ENCODE data around the gene OR5B12.
"Not testable (repeated sequence)": the region's sequence is repeated elsewhere in the genome, so short reads cannot be mapped to it uniquely, and the experiment has no call there.

OR5B12 gene

GRCh38 chr11:58442136-58442535 is at the start of gene OR5B12:
Gene OR5B12, minus strand, starts transcription at chr11:58442236. Its CDS starts 2,085 bp downstream, at chr11:58440151.
- DNase-seq (ENCODE audit: low read depth, low spot score) = no peak

GRCh38 chr11:58490827-58491226 is 48.8 kb upstream of the OR5B12 start:
- no peak for DNase-seq (ENCODE audit: low read depth, low spot score)

- DNase-seq (ENCODE audit: low read depth, low spot score) = no peak
These were observed 45.1 kb upstream of the OR5B12 start for GRCh38 chr11:58487170-58487569.

- no peak for DNase-seq (ENCODE audit: low read depth, low spot score)
These were observed 43.9 kb upstream of the OR5B12 start for GRCh38 chr11:58485961-58486360.

GRCh38 chr11:58471892-58472291 is 29.9 kb upstream of the OR5B12 start:
- DNase-seq (ENCODE audit: low read depth, low spot score) = no peak

- no peak for DNase-seq (ENCODE audit: low read depth, low spot score)
These were observed 24.3 kb upstream of the OR5B12 start for GRCh38 chr11:58466293-58466692.

GRCh38 chr11:58465690-58466089 is 23.7 kb upstream of the OR5B12 start:
- no peak for DNase-seq (ENCODE audit: low read depth, low spot score)

- DNase-seq (ENCODE audit: low read depth, low spot score) = no peak
These were observed 9.5 kb upstream of the OR5B12 start for GRCh38 chr11:58451585-58451984.

GRCh38 chr11:58446294-58446693 is 4.3 kb upstream of the OR5B12 start:
- DNase-seq (ENCODE audit: low read depth, low spot score) = no peak

- DNase-seq (ENCODE audit: low read depth, low spot score) = no peak
These were observed 2.3 kb upstream of the OR5B12 start for GRCh38 chr11:58444300-58444699.

- no peak for DNase-seq (ENCODE audit: low read depth, low spot score)
These were observed 3.5 kb downstream of the OR5B12 start for GRCh38 chr11:58438486-58438885.

GRCh38 chr11:58434217-58434616 is 7.8 kb downstream of the OR5B12 start:
- DNase-seq (ENCODE audit: low read depth, low spot score) = no peak

- DNase-seq (ENCODE audit: low read depth, low spot score) = no peak
These were observed 8.3 kb downstream of the OR5B12 start for GRCh38 chr11:58433638-58434203.

- DNase-seq (ENCODE audit: low read depth, low spot score) = no peak
These were observed 12.8 kb downstream of the OR5B12 start for GRCh38 chr11:58429273-58429672.

GRCh38 chr11:58428021-58428420 is 14.0 kb downstream of the OR5B12 start, which contains the start of gene OR5B2:
Gene OR5B2, minus strand, starts transcription at chr11:58428121. Its CDS starts 4,860 bp downstream, at chr11:58423261.
- DNase-seq (ENCODE audit: low read depth, low spot score) = no peak

GRCh38 chr11:58406774-58407173 is 35.3 kb downstream of the OR5B12 start, which contains the start of gene OR5B3:
Gene OR5B3, minus strand, starts transcription at chr11:58406874. Its CDS starts 3,465 bp downstream, at chr11:58403409.
- no peak for DNase-seq (ENCODE audit: low read depth, low spot score)

- not testable (repeated sequence) for DNase-seq (ENCODE audit: low read depth, low spot score)
These were observed 42.4 kb downstream of the OR5B12 start for GRCh38 chr11:58399622-58400021.

GRCh38 chr11:58395581-58395980 is 46.5 kb downstream of the OR5B12 start:
- DNase-seq (ENCODE audit: low read depth, low spot score) = no peak

- DNase-seq (ENCODE audit: low read depth, low spot score) = no peak
These were observed 47.8 kb downstream of the OR5B12 start for GRCh38 chr11:58394195-58394594.

GRCh38 chr11:58392746-58393145 is 49.3 kb downstream of the OR5B12 start:
- no peak for DNase-seq (ENCODE audit: low read depth, low spot score)

GRCh38 chr11:58391879-58392278 is 50.2 kb downstream of the OR5B12 start:
- no peak for DNase-seq (ENCODE audit: low read depth, low spot score)

- no peak for DNase-seq (ENCODE audit: low read depth, low spot score)
These were observed 51.4 kb downstream of the OR5B12 start for GRCh38 chr11:58390551-58391063.

Measured in smooth muscle cell of the brain vasculature (primary cell).